ENCODE data around the gene ROGDI.
A peak's percentile ranks its signal among the peaks of the same experiment; 100 is the strongest.
"Not testable (repeated sequence)": the region's sequence is repeated elsewhere in the genome, so short reads cannot be mapped to it uniquely, and the experiment has no call there.

Gene ROGDI

GRCh38 chr16:4790261-4790660, 12.2 kb downstream of the ROGDI start:
- DNase-seq: no peak

GRCh38 chr16:4788910-4789309, 13.5 kb downstream of the ROGDI start:
- DNase-seq: no peak

GRCh38 chr16:4788489-4788889, 13.9 kb downstream of the ROGDI start:
- peak; percentile 58 for DNase-seq

- DNase-seq: peak; percentile 53
These were observed 14.6 kb downstream of the ROGDI start, which contains the start of gene SEPTIN12 for GRCh38 chr16:4787627-4788482. SEPTIN12 (minus strand) TSS chr16:4788345; CDS start chr16:4787645, 700 bp downstream.

GRCh38 chr16:4787068-4787467, 15.4 kb downstream of the ROGDI start:
- no peak for DNase-seq

GRCh38 chr16:4785758-4786433, 16.5 kb downstream of the ROGDI start:
- no peak for DNase-seq

- not testable (repeated sequence) for DNase-seq
These were observed 17.9 kb downstream of the ROGDI start for GRCh38 chr16:4784444-4784987.

GRCh38 chr16:4783951-4784336, 18.5 kb downstream of the ROGDI start:
- no peak for DNase-seq

- no peak for DNase-seq
These were observed 19.0 kb downstream of the ROGDI start for GRCh38 chr16:4783251-4783950.

- DNase-seq: no peak
These were observed 22.2 kb downstream of the ROGDI start for GRCh38 chr16:4780235-4780634.

GRCh38 chr16:4778050-4778392, 24.4 kb downstream of the ROGDI start:
- no peak for DNase-seq

- no peak for DNase-seq
These were observed 24.9 kb downstream of the ROGDI start for GRCh38 chr16:4777339-4778049.

- DNase-seq: no peak
These were observed 26.2 kb downstream of the ROGDI start for GRCh38 chr16:4776141-4776705.

GRCh38 chr16:4775005-4775404, 27.4 kb downstream of the ROGDI start:
- DNase-seq: no peak

- no peak for DNase-seq
These were observed 30.1 kb downstream of the ROGDI start for GRCh38 chr16:4772351-4772750.

GRCh38 chr16:4771646-4772045, 30.8 kb downstream of the ROGDI start:
- no peak for DNase-seq

GRCh38 chr16:4769306-4769638, 33.2 kb downstream of the ROGDI start:
- no peak for DNase-seq

GRCh38 chr16:4768549-4769305, 33.7 kb downstream of the ROGDI start:
- peak; percentile 96 for DNase-seq

- DNase-seq: peak; percentile 54
These were observed 34.4 kb downstream of the ROGDI start for GRCh38 chr16:4767872-4768548.

- peak; percentile 97 for DNase-seq
These were observed 35.4 kb downstream of the ROGDI start, which contains the start of gene ZNF500 for GRCh38 chr16:4766875-4767628. ZNF500 (minus strand) TSS chr16:4767162; CDS start chr16:4765978, 1,184 bp downstream.
